Amniotic epithelial cell (primary cell): Measurements from ENCODE around the gene SETDB2.
"Not testable (repeated sequence)": the region's sequence is repeated elsewhere in the genome, so short reads cannot be mapped to it uniquely, and the experiment has no call there.

Experiments used
- DNase-seq: peaks from one replicate; pipeline ENCODE4 v3.0.0-alpha.2; 2010; ENCODE audit warnings: low read depth

SETDB2 gene

DNA sequence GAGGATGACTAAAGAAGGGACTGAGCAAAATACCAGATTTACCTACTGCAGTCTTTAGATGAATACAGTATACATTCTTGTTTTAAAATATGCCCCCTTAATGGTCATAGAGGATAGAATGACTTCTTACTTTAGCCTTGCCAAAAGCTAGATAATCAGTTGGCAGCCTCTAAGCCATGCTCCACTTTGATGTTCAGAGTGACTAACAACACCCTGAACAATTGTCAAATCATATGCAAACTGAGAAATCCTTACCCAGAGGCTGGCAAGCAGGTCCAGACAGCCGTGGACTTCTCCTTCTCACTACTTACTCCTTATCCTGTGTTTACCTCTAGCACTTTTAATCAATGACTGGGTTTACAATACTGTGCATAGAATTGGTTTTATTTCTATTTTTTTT is 28.1 kb downstream of the SETDB2 start:
- no peak for DNase-seq

DNA sequence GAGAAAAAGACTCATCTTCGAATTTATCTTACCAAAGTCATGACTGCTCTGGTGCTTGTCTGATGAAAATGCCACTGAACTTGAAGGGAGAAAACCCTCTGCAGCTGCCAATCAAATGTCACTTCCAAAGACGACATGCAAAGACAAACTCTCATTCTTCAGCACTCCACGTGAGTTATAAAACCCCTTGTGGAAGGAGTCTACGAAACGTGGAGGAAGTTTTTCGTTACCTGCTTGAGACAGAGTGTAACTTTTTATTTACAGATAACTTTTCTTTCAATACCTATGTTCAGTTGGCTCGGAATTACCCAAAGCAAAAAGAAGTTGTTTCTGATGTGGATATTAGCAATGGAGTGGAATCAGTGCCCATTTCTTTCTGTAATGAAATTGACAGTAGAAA is 32.5 kb downstream of the SETDB2 start:
- no peak for DNase-seq

DNA sequence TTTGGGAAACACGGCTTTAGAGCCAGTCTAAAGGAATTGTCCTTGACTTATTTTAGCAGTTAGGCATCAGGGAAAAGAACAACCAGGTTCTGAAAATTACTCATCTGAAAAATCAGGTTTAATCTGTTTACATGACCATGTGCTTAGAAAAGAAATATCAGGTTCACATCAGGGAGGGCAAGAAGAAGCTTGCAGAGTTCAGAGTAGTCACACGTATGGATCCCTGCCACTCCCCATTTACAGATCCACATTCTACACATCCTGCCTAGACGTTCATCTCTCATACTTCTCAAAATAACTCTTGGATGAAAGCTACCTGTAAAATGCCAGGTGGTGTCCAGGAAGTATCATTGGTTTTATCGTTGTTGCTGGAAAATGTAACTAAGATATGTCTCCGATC is 37.7 kb downstream of the SETDB2 start:
- DNase-seq = no peak

DNA sequence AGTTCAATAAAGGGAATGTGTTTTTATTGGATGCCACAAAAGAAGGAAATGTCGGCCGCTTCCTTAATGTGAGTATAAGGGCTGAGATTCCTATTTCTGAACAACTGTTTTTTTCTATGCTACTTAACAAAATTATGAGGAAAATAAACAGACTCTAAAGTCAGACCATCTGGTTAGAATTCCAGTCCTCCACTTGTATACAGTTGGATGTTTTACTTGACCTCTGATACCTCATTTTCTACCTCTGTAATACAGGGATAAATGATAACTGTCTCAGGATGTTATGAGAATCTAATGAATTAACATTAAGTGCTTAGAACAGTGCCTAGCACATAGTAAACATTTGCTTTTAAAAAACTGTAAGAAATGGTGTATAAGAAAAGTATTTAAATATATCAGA is 44.5 kb downstream of the SETDB2 start:
- no peak for DNase-seq

DNA sequence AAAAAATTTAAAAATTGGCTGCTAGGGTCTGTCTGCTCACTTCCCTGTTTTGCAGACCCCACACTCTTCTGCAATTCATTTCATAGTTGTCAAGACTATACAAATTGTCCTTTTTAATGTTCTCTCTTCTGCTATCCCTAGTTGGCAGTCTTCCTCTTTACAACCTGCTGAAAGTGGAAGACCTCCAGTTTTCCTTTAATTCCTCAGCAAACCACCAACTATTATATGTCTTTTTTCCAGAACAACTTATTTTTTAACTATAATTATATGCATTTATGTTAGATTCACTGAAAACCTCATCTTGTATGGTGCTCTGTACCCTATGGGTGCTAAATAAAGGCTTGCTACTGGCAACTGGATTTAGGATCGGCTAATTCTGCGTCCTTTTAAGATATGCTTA is 50.6 kb downstream of the SETDB2 start:
- DNase-seq = no peak

DNA sequence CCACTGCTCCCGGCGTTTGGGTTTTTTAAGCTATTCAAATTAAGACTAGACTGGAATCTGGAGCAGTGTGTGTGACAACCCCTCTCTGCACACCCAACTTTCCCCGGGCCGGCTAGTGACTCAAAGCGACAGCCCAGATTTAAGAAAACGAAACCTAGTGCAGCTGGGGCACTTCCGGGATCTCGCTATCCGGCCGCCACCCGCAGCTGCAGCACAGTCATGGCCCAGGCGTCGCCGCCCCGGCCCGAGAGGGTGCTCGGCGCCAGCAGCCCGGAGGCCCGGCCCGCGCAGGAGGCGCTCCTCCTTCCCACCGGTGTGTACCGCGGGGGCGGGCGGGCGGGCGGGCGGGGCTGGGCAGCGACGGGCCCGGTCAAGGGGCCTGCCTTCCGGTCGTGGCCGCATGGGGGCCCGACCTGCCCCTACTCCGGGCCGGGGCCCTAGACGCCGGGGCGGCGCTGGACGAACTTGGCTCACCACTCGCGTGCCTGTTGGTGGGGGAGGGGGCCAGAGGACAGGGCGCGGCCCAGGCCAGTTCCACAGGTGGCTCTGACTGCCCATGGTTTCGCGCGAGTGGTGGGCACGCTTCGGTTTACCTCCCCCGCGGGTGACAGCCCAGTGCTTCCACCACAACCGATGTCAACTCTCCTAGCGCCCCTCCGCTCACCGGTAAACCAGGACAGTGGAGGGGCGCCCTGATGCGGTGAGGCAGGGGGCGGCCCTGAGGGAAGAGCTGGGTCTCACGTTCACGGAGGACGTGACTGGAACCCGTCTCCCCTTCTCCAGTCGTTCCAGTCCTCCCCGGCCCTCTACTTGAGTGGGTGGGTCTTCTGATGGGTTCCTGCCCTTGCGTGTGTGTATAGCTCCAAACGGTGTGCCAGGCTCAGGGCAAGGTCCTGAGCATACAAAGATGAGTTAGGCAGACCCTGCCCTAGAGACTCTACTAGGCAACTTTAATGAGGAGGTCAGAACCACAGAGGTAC is 52.0 kb downstream of the SETDB2 start, which contains the start of gene PHF11:
PHF11 (plus strand) TSS at position 171 of the 980 bp plus-strand sequence; CDS start at position 220, 49 bp downstream.
- peak; percentile 54 for DNase-seq

DNA sequence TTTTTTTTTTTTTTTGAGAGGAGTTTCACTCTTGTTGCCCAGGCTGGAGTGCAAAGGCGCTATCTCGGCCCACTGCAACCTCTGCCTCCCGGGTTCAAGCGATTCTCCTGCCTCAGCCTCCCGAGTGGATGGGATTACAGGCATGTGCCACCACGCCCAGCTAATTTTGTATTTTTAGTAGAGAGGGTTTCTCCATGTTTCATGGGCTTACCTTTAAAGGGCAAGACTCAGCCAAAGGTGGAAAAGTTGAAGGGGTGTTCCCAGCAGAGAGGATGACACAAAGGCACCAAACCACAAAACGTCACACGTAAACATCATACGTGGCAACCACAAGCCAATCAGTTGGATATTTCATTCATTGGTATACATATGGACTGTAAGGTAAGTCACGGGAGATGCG is 52.8 kb downstream of the SETDB2 start:
- not testable (repeated sequence) for DNase-seq

DNA sequence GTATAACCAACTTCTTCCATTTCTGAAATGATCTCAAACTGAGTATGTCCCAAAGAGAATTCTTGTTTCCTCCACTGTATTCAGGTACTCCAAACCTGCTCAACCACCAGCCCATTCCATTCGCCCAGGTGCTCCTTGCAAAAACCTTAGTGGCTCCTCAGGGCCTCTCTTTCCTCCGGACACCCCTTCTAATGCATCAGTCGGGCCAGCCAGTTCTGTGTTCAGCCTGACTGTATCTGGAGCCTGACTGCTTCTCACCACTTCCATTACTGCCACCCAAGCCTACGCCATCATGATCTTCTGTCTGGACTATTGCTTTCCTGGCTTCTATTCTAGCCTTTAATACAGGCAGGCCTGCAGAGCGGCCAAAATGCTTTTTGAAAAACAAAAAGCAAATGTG is 53.2 kb downstream of the SETDB2 start:
- no peak for DNase-seq

DNA sequence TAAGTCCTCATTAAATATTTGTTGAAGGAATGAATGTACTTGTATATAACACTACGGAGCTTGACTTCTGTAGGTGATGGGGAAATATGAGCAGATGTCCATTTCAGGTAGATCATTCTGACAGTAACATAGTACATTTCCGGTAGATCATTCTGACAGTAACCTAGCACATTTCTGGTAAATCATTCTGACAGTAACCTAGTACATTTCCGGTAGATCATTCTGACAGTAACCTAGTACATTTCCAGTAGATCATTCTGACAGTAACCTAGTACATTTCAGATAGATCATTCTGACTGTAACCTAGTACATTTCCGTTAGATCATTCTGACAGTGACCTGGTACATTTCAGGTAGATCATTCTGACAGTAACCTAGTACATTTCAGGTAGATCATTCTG is 54.1 kb downstream of the SETDB2 start:
- no peak for DNase-seq

DNA sequence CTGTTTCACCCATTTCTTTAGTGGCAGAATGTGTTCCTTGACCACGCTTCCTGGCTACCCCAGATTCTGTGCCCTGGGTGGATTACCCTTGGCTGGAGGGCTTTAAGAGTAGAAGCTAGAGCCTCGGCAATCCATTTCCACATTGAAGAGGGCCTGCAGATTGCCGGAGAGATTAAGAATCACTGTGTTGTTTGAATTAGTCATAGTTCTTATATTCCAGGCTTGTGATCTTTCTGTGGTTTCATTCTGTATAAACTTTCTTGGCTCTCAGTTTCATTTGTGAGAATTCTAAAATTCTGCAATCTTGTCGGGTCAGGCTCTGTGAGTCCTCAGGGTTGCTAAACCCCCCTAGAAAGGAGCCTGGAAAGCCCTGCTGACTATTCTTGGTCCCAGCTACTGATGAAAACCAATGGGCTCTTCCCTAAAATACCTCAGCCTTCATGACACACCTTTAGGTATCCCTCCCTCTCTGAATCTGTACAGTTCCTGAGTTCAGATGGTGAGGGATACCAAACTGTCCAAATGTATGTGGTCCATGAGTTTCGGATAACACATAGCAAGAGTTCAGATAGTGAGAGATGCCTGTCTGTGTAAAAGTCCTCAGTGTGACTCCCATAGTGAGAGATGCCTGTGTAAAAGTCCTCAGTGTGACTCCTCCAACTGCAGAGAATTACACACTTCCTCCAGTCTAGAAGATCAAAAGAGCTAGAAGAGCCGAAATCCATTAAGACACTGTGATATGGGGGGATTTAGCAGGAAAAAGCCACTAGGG is 56.0 kb downstream of the SETDB2 start:
- peak; percentile 92 for DNase-seq

DNA sequence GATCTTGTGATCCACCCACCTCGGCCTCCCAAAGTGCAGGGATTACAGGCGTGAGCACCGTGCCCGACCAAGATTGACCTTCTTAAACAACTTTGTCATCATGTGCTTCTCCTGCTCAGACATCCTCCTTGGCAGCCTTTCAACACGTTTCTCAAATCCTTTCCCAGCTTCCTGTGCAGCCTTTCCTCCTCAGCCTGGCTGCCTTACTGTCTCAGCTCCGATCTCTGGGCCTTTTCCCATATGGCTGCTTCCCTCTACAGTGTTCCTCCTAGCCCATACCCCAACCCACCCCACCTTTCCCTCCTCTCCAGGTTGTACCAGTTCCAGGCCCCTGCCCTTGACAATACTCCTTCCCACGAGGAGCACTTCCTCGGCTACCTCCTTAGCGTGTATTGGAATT is 58.9 kb downstream of the SETDB2 start:
- peak; percentile 63 for DNase-seq

DNA sequence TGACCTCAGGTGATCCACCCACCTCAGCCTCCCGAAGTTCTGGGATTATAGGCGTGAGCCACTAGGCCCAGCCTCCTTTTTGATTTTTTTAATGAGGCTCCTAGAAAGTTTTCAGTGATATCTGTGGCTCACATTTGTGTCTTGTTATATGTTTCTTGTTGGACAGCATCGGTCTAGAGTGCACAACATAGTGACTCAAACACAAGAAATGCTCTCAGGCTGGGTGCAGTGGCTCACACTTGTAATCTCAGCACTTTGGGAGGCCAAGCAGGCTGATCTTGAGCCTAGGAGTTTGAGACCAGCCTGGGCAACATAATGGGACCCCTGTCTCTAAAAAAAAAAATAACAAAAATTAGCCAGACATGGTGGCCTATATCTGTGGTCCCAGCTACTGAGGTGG is 59.9 kb downstream of the SETDB2 start:
- DNase-seq = no peak

DNA sequence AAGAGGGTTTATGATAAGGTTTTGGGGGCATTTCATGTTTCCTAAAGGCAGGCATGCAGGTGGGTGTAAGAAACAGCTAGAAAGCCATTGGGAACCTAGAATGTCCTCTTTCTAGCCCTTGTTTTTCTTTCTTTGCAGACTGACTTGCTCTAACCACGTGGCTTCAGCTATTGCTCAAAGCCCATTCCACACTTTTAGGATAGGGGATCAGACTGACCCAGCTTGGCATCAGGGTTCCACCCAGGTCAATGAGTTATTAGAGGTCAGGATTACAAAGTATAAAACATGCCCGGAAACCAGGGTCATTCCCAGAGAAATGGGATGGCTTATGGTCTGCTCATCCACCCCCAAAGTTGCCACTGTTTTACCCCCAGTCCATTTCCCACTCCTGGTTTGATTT is 68.5 kb downstream of the SETDB2 start:
- no peak for DNase-seq

DNA sequence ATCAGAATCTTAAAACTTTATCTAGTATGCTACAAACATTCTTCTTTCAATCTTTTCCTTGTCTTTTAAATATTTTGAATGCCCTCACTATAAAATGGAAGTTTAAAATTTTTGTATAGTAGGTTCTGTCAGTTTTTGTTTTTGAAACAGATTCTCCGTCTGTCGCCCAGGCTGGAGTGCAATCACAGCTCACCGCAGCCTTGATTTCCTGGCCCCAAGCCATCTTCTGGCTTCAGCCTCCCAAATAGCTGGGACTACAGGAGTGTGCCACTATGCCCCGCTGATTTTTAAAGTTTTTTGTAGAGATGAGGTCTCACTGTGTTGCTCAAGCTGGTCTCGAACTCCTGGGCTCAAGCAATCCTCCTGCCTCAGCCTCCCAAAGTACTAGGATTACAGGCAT is 72.4 kb downstream of the SETDB2 start:
- no peak for DNase-seq

DNA sequence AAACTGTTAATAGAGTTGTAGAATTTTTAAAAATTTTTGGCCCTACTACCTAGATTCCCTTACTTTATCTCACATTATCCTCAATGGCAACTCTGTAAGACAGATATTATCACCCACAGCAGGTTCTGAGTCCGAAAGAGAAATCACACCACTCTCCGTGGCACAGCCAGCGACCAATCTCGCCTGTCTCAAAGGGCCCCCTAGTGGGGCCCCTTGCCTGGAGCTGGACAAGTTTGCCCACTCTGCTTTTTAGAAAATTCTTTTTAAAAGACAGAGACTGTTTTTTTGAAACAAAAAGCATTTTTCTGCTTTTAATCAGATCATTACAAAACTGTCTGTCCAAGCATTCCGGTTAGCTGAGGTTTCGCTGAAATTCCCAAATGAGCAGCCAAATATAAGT is 73.4 kb downstream of the SETDB2 start:
- peak; percentile 22 for DNase-seq

DNA sequence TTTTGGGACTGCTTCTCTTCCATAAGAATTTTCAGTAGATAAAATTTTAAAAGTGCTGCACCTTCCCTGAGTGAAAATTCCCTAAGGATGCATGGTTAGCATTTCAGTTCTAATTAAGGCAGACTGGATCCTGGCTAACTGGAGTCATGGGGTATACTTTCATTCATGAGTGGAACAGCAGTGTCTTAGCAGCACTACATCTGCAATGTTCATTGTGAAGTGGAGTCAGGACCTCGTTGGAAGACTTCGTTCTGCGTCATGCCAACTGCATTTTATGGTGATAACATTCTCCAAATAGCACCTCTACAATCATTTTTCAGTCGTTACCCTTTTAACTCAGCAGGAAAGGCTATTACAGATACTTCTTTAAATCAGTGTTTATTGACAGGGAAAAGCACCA is 77.2 kb downstream of the SETDB2 start:
- no peak for DNase-seq

DNA sequence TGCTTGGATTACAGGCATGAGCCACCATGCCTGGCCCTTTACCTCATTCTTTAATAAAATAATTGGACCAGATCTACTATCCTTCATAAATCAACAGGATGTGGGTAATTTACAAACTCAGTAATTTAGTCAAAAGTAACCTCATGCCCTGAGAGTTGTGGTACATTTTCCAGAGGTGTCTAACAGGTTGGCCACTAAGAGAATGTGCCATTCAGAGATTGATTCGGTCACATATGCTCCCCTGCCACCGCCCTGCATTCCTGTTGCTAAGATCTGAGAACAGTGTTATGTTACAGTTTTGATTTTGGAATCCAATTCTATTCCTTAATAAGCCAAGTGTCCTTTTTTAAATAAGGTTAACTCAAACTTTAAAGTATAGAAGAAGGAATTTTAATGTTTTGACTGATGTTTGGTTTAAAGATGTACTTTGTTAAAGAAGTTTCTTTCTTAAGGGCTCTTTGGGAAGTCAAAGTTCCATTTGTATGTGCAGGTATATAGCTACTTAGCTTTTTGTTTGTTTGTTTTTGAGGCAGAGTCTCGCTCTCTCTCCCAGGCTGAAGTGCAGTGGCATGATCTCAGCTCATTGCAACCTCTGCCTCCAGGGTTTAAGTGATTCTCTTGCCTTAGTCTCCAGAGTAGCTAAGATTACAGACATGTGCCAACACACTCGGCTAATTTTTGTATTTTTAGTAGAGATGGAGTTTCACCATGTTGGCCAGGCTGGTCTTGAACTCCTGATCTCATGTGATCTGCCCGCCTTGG is 80.8 kb downstream of the SETDB2 start:
- no peak for DNase-seq

DNA sequence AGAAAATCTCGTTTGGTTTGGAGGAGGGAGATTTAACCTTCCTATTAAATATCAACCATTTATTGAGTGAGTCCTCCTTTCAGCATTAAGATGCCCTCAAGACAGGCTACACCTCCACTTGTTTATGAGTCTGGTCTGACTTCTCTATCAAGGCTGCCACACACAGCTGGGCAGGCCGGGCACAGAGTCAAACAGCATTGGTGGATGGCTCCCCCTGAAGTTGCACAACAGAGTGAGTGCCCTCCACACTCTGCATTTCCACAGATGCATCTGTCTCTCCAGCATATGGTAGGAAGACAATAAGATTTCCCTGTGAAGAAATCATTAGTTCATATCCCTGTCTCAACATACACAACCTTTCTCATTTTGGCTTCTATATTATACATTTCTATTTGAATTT is 83.0 kb downstream of the SETDB2 start:
- peak; percentile 23 for DNase-seq

DNA sequence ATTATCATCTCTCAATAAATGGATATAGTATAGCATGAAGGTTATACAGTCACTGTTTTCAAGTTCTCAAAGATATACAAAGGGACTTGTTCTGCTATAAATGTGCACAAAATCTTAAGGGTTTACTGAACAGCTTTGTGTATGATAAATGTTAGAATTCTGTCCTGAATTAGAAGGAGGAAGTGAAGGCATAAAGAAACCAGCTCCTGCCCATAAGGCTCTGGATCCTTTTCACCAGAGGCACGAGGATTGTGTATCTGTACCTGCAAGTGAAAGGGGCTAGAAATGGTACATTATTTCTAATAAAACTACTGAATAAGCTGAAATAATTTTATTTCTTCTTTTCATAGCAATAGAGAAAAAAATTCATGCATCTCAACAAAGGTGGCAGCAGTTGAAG is 84.1 kb downstream of the SETDB2 start:
- no peak for DNase-seq

DNA sequence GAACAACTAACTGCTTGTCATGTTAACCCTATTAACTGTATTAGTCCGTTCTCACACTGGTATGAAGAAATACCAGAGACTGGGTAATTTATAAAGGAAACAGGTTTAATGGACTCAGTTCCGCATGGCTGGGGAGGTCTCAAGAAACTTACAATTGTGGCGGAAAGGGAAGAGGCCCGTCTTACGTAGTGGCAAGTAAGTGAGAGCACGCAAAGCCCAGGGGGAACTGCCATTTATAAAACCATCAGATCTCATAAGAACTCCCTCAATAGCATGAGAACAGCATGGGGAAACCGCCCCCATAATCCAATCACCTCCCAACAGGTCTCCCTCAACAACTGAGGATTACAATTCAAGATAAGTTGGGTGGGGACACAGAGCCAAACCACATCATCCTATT is 86.4 kb downstream of the SETDB2 start:
- no peak for DNase-seq

DNA sequence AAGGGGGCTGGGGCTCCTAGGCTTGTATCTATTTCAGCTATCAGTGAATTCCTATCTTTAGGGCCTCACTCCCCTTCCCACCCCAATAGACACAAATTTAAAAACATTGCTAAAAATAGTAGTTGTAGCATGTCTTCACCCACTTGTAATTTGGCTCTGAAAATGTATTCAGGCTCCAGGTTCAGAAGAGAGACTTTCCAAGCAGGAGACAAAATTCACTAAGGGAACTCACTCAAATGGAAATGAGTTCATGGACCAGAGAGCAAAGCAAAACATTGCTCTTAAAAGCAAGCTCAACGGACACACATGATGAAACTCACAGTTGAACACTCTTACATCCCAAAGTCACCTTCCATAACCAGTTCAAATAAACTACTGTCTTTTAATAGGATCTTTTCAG is 88.5 kb downstream of the SETDB2 start:
- DNase-seq = no peak

DNA sequence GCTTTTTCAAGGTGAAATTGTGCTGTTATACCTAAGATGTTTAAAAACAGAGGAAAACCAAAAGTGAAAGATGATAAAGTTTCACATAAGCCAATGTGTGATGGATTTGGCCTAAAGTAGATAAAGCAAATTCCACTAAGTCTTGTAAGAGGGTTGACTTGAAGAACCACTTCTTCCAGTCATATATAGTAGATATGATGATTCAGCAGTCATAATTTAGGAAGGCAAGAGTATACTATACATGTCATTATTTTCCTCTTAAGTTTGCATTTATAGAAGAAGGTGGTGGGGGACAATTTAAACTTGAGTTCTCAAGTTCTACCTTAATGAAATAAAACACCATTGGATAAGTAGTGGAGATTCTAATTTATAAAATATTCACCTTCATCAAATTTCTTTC is 88.9 kb downstream of the SETDB2 start:
- no peak for DNase-seq
